AG04449 (cell line): ENCODE data around the gene DLG3.

Experiments
- CTCF ChIA-PET: fragments of 350-600 bp; formaldehyde crosslinking; extraction: SDS; loops from one replicate; lab custom pipeline; 2021; ENCODE audit warnings: antibody characterized with exemption; lab: Yijun Ruan, JAX
- POLR2A ChIA-PET: fragments of 400-600, 350-600 bp; formaldehyde crosslinking; extraction: SDS; loops from one replicate; lab custom pipeline; 2020; ENCODE audit warnings: antibody characterized with exemption, inconsistent platforms; lab: Yijun Ruan, JAX
- DNase-seq: peaks from one replicate; pipeline ENCODE4 v3.0.0-alpha.2; 2010; ENCODE audit warnings: low read depth, low spot score
- H3K4me3 ChIP-seq: 2 replicates; pipeline ENCODE4 v1.5.1; 2011; ENCODE audit warnings: low read depth, mild to moderate bottlenecking, control low read depth, low read length
- TF ChIP-seq, protein P1 (sequence below): IDR thresholded peaks from one replicate; pipeline ENCODE4 v1.5.1; 2011; ENCODE audit warnings: mild to moderate bottlenecking, moderate library complexity, low read length, control low read depth, inconsistent platforms; ENCODE audit not compliant: insufficient read depth; ENCODE audit errors: missing control alignments

DLG3 gene

DNA sequence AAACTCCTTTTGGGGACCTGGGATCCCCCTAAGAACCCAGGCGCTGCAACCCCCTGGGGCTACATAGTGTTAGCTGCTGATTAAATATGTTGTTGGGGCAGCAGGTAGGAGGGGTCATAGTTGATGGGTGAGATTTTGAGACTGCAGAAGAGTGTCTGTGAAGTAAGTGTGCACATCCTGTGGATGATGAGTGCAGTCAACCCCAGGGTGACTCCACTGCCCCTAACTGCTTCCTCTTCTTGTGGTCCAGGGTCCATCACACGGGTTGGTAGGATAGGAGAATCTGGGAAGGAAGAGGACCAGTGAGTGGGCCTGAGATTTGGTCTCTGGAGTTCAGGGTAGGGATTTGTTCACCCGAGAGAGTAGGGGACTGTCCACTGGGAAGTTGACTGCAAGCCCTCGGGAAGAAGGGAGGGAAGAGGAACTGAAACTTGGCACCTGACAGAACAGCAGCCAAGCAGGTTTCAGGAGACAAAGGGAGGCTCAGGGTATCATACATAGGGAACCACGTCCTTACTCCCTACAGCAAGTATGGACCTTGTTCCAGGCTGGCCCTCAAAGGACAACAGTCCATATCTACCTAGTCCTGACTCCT lies 8.5 kb downstream of the DLG3 start:
- ChIA-PET POLR2A (no interaction called here), CTCF (interaction anchor here (1.1 to 3.7 kb wide), 10 partner anchors 10 to 212 kb away, joined by 3 to 24 read pairs (median 12); no protein-coding TSS in a partner anchor)
- no peak for DNase-seq
- H3K4me3 ChIP-seq: peak overlapping the region; percentile 56
- TF ChIP-seq, protein P1, sequence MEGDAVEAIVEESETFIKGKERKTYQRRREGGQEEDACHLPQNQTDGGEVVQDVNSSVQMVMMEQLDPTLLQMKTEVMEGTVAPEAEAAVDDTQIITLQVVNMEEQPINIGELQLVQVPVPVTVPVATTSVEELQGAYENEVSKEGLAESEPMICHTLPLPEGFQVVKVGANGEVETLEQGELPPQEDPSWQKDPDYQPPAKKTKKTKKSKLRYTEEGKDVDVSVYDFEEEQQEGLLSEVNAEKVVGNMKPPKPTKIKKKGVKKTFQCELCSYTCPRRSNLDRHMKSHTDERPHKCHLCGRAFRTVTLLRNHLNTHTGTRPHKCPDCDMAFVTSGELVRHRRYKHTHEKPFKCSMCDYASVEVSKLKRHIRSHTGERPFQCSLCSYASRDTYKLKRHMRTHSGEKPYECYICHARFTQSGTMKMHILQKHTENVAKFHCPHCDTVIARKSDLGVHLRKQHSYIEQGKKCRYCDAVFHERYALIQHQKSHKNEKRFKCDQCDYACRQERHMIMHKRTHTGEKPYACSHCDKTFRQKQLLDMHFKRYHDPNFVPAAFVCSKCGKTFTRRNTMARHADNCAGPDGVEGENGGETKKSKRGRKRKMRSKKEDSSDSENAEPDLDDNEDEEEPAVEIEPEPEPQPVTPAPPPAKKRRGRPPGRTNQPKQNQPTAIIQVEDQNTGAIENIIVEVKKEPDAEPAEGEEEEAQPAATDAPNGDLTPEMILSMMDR: no peak

DNA sequence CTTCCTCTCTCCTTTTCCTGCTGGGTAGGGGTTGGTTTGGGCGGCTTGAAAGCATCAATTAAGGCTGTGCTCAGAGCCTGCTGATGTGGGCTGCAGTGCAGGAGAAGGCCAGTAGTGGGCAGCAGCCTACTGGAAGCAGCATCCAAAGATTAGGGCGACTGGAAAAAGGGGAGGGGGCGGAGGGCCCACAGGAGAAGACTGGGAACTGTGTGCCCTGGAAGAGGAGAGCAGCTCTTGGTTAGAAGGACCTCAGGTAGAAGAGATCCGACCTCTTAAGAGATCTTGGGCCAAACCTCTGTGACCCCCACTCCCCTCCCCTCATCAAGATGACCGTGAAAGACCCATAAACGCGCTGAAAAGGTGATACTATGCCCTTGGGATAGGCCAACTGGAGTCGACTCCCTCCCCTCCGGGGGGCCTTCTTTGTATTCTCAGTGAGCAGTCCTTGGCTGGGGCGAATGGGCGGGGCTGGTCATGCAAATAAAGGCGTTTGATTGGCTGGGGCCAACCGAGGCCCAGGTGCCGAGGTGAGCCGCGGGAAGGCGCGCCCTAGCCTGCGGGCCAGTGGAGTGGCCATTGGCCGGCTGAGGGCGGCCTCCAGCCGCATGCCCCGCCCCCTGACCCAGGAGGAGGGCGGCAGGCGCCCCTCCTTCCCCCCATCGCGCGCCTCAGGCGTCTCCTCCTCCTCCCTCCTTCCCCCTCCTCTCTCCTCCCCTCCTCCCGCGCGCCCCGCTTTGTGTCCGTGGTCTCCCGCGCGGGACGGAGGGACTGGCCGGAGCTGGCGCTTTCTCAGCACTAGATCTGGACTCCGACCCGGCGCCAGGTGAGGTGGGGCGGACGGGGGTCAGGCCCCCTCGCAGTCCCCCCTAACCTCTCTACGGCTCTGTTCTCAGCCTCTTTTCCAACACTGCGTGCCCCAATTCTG lies 10.1 kb downstream of the DLG3 start:
- POLR2A ChIA-PET: no interaction called here
- CTCF ChIA-PET: interaction anchor here (0.8 to 3.7 kb wide), 13 partner anchors 10 to 212 kb away, joined by 3 to 15 read pairs (median 3); partner anchors contain the start of gene DLG3
- TF ChIP-seq, protein P1: peak; percentile 86
- H3K4me3 ChIP-seq: peak overlapping the region; percentile 55
- no peak for DNase-seq

DNA sequence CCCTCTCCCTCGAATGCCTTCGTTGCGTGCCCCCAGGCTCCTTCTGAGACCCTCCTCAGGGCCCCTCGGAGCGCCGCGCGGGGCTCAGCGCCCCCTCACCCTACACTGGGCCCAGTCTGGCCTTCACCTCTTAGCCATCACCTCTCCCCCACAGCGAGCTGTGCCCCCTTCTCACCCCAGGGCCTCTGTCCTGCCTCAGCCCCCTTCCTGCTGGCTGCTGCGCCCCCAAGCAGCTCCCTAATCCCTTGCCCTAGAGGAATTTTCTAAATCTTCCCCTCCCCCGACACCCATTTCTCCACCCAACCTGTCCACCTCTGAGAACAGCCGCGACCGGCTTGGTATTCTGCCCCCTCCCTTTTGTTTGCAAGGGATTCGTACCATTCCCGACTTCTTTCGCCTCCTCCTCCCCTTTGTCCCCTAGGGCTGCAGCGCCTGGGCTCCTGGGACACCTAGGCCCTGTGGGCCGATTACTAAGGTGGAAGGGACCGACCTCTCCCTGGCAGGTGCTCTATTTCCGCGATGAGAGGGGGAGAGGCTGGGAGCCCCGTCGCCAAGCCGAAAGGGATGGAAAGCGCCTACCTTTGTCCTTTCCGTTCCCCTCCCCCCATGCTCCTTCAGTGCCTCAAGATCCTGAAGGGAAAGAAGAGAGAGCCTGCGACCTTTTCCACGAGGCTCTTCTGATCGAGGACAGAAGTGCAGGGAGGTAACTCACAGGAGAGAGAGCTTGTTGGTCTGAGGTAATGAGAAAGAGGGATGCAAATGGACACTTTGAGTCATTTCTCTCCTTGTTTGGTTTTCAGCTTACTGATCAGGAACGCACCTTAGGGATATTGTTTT lies 10.9 kb downstream of the DLG3 start:
- peak overlapping the region; percentile 55 for H3K4me3 ChIP-seq
- no peak for DNase-seq
- ChIA-PET POLR2A (no interaction called here), CTCF (interaction anchor here (0.6 to 3.7 kb wide), 10 partner anchors 11 to 210 kb away, joined by 3 to 15 read pairs (median 4); partner anchors contain the start of gene DLG3)
- TF ChIP-seq, protein P1: no peak

DNA sequence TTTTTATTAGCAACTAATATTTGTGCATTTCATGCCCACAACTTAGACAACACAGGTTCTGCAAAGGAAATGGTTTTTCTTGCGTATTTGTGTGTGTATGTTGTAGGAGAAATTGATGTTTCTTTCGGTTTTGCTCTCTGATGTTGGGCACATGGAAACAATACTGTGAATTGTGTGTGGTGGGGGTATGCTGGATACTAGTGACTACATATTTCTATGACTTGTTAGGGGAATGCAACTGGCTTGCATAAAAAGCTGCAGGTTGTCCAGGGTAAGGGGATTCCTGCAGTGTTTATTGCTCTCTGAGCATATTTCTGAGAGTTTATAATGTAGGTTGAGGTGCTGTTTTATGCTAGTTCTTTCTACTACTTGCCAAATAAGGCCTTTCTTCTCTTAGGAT lies 11.6 kb downstream of the DLG3 start:
- CTCF ChIA-PET: interaction anchor here (1.5 to 3.7 kb wide), 4 partner anchors 20 to 98 kb away, joined by 4 to 14 read pairs (median 13); no protein-coding TSS in a partner anchor
- no peak overlapping the region; the same call in 1 of the 2 replicates for H3K4me3 ChIP-seq
- POLR2A ChIA-PET: no interaction called here
- TF ChIP-seq, protein P1: no peak
- DNase-seq: no peak

DNA sequence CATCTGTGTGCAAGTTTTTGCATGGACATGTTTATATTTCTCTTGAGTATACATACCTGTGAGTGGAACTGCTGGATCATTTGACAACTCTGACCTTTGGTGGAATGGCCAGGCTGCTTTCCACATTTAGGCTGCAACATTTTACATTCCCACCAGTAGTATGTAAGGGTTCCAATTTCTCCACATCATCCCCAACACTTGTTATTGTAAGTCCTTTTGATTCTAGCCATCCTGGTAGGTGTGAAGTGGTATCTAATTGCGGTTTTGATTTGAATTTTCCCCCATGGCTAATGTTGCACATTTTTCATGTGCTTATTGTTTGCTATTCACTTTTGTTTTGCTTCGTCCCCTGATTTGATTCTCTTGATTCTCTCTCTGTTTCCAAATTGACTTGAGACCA lies 16.4 kb downstream of the DLG3 start:
- CTCF ChIA-PET: no interaction called here
- POLR2A ChIA-PET: no interaction called here
- TF ChIP-seq, protein P1: no peak

More for the DNA sequence above, 16.4 kb downstream of the DLG3 start:
- H3K4me3 ChIP-seq: no peak overlapping the region
- no peak for DNase-seq
